GM21381 (cell line): ENCODE results near the gene SPAG9.
A peak's percentile ranks its signal among the peaks of the same experiment; 100 is the strongest.
"Not testable (repeated sequence)": the region's sequence is repeated elsewhere in the genome, so short reads cannot be mapped to it uniquely, and the experiment has no call there.

Source experiments
- ATAC-seq: cut with Tn5 transposase; IDR thresholded peaks from one replicate; pipeline ENCODE4 v1.9.1; 2021; ENCODE audit warnings: mild to moderate bottlenecking, moderate library complexity; ENCODE audit not compliant: unreplicated experiment

Gene SPAG9

DNA sequence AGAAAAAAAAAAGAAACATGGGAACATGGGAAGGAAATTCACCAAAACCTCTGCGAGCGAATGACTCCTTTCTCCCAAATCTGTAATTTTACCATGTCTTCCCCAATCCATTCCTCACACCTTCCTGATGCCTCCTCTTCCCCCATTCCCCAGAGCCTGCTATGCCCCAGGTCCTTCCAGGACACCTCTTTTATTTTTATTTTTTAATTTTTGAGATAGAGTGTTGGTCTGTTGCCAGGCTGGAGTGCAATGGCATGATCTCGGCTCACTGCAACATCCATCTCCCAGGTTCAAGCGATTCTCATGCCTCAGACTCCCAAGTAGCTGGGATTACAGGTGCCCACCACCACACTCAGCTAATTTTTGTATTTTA is 179.0 kb downstream of the SPAG9 start:
- ATAC-seq: not testable (repeated sequence)

- ATAC-seq: no peak
These were observed 180.6 kb downstream of the SPAG9 start for GRCh38 chr17:50939795-50940684.

DNA sequence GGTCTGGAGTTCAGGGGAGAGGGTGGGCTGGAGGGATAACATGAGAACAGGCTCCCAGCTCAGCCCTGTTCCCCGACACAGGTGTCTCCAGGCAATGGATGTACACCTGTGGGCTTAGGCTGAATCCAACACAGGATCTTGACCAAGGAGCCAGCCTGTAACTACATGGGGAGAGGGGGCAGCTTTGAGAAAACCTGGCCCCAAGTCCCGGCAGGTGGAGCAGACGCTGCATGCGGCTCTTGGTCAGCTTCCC is 181.2 kb downstream of the SPAG9 start:
- ATAC-seq: no peak

DNA sequence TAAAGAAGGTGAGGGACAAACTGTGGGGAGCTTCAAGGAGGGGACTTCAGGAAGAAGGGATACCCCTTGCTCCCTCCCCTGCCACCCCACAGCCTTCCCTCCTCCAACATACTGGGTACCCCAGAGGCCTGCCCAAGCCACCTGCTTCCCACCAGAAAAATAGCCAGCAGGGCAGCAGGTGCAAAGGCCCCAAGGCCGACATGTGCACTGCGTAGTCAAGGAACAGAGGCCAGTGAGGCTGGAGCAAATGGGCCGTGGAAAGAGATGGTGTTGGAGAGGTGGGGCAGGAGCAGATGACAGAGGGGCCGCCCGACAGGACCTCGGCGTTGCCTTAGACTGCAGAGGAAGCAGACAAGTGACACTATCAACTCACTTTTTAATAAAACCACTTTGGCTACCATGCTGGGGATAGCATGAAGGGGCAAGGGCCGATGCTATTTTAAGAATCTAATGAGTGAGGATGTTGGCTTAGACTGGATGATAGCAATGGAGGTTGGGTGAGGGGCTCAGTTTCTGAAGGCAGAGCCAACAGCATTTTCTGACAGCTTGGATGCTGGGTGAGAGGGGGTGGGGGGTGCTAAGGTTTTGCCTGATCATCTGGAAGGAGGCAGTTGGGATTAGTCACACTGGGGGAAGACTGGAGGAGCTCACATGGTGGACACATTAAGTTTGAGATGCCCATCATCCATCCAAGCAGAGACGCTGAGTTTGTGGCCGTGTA is 181.7 kb downstream of the SPAG9 start:
- ATAC-seq: no peak

GRCh38 chr17:50935996-50936266 is 184.7 kb downstream of the SPAG9 start:
- ATAC-seq: no peak

DNA sequence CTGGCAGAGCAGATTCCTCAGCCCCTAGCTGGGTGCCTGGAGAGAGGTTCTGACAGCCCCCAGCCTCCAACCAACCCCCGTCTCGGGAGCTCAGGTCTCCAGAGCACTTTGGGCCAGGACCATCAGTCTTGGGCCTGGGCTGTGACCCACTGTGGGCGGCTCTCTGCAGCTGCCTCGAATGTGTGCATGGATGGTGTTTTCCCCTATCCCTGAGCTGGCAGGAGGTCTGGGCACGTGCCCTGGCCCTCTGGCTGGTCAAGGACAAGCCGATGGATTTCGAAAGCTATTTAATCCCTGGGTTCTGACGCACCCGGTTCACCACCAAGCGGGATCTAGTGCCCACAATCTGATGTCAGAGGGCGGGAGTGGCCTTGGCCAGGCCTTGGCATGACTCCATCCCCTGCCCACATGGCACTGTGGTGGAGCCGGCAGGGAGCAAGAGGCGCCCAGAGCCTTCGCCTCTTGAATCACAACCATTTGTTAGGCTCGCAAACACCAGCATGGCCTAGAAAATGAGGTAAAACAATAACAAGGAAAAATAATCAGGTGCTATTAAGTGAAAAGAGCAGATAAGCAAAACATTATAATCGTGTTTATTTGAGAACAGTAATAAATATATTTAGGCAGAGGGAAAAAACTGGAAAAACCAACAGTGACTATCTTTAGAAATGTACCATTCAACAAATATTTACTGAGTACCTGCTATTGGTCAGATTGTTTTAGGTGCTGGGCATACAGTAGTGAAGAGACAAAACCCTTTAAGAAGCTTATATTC is 185.3 kb downstream of the SPAG9 start:
- no peak for ATAC-seq

GRCh38 chr17:50934672-50935220 is 185.9 kb downstream of the SPAG9 start:
- no peak for ATAC-seq

GRCh38 chr17:50934161-50934560 is 186.5 kb downstream of the SPAG9 start:
- no peak for ATAC-seq

- ATAC-seq: peak; percentile 59
These were observed 189.3 kb downstream of the SPAG9 start for GRCh38 chr17:50931144-50931908.

DNA sequence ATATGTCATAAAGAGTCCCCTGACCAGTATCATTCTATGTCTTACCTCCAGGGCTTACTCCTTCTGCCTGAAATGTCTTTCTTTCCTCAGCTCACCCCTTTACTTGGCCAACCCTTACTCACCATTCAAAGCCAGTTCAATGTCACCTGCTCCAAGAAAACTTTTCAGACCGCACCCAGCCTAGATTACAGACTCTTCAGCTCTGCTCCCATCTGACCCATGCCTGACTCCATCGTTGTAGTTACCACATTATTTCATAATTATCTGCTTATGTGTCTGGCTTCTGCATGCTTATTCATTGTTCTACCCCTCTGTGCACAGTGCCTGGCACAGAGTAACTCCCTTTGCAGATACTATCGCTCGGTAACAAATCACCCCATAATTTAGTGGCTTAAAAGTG is 192.0 kb downstream of the SPAG9 start:
- ATAC-seq: no peak

DNA sequence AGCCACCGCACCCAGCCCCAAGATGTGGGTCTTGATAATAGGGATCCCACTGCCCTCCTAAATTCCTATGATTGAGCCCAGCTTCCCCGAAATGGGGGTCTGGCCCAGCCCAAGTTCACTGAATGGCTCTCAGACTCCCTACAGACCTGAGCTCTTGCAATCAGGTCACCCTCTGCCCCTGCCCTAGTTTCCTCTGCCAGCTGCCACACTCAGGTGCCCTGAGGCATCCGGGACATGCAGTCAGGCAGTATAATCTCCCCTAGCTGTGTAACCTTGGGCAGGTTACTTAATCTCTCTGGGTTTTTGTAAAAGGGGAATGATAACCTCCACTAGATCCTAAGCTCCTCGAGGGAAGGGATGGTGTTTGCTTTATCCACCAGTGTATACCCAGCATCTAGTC is 193.4 kb downstream of the SPAG9 start:
- no peak for ATAC-seq

- ATAC-seq: no peak
These were observed 194.1 kb downstream of the SPAG9 start for GRCh38 chr17:50926523-50926922.

DNA sequence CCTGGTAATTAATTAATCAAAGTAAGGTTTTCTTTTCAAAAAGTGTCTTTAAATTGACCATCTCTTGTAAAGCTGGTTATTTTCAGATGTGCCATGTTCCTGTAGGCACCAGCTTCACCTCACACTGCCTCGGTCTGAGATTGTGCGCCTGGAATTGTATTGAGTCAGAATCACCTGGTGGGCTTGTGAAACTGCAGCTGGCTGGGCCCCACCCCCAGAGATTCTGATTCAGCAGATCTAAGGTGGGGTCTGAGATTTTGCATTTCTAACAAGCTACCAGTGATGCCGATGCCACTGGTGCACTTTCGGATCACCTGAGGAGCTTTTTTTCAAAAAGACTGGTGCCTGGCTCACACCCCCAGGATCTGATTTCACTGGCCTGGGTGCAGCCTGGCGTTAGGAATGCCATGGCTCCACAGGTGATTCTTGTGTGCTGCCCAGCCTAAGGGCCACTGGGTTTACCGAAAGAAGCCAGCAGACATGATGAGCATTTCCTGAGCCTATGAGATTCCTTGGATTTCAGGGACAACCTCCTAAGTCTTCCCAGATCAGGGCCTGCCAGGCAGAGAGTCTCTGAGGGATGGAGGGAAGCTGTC is 195.3 kb downstream of the SPAG9 start:
- ATAC-seq: no peak

GRCh38 chr17:50924800-50925199 is 195.9 kb downstream of the SPAG9 start:
- no peak for ATAC-seq

GRCh38 chr17:50924300-50924699 is 196.4 kb downstream of the SPAG9 start:
- no peak for ATAC-seq

DNA sequence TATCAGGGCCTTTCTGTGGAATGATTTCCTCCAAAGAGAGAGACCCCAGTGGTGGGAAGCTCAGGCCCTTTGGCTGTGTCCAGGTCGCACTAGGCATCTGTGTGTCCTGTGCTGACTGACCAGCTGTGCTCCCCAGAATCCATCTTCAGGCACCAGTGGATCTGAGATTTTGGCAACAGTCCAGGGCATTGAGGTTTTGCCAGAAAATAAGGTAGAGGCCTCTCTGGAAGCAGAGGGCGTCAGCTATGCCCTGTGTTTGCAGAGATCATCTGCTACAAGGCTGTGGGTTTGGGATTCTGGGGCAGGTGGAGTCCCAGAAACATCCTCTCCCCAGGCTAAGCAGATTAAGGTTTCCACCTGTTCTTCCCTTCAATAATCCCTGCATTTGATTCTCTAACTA is 197.1 kb downstream of the SPAG9 start:
- ATAC-seq: no peak

DNA sequence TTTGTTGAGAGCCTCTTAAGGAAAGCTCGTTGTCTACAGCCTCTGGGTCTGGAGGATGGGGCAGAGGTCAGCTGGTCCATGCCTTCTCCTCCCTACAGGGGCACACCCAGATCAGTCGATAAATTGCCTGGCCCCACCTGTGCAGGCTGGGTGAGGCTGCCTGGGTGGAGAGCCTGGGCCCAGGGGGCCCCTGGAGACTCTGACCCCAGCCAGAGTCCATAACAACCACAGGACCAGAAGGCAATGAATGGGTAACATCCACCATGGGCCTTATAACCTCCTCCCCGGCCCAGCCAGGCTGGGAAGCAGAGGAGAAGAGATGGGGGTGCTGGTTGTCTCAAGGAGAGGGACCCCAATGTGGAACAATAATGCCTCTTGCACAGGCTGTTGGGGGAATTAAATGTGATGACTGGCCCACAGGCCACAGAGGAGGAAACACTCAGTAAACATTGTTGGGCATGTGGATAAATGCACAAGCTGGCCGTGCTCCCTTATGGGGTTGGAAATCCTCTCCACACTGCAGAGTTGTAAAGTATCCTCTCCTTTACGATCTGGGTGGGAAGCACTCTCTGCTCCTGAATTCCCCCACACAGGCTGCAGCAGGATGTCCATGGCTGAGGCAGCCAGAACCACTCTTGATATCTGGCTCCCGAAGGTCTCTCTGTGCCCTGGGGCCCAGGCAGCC is 197.8 kb downstream of the SPAG9 start:
- ATAC-seq: no peak

- no peak for ATAC-seq
These were observed 198.6 kb downstream of the SPAG9 start for GRCh38 chr17:50922107-50922506.

DNA sequence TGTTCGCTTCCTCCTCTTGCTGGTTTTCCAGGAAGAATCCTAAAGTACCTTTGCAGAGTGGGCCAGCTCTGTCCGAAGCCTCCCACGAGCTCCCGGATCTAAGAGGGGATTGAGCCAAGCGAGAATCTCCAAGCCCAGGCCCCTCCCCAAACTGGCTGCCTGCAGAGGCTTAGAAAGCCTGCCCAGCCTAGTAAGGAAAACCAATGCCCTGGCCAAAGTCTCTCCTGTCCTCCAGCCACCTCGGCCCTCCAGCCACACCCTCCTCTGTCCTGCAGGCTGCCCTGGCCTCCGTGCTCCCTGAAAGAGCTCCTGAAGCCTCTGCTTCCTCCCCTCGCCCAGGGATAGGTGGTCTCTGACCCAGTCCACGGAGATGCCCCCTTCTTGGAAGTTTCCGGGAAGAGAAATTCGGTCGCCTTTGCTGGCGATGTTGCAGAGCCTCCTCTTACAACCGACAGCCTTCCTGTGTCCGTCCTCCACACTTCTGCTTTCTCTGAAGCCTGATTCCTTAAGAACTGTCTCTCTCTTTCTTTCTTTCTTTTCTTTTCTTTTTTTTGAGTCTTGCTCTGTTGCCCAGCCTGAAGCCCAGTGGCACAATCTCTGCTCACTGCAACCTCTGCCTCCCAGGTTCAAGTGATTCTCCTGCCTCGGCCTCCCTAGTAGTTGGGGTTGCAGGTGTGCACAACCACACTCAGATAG is 199.6 kb downstream of the SPAG9 start:
- ATAC-seq: no peak

DNA sequence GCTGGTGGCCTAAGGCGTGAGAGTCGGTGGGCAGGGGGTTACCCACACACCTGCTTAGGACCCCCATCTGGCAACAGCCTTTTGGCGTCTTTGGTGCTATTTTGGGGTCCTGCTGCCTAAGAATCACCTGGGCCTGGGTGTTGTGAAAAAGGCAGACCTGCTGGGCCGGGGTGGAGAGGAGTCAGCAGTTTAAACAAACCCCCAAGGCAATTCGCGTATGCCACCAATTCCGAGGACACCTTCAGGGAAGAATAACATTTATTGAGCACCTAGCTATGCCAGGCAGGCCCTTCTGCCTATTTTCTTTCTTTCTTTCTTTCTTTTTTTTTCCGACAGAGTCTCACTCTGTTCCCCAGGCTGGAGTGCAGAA is 200.6 kb downstream of the SPAG9 start:
- no peak for ATAC-seq
